NB4 (cell line): Measurements from ENCODE around the gene ATRN.

Experiments
- DNase-seq: peaks from one replicate; pipeline ENCODE4 v3.0.0; 2010; ENCODE audit warnings: low read depth
- H3K4me3 ChIP-seq: one replicate; pipeline ENCODE4 v1.5.1; 2011; ENCODE audit warnings: mild to moderate bottlenecking, low read depth, low read length, moderate library complexity
- MYC ChIP-seq: IDR thresholded peaks from 2 replicates; pipeline ENCODE4 v1.6.1; 2011; ENCODE audit warnings: low read depth, low read length
- POLR2A ChIP-seq: IDR thresholded peaks from 2 replicates; pipeline ENCODE4 v1.6.1; 2011; ENCODE audit warnings: mild to moderate bottlenecking; ENCODE audit not compliant: insufficient read length; ENCODE audit errors: extremely low read depth
- TF ChIP-seq, protein P1 (sequence below): IDR thresholded peaks from 2 replicates; pipeline ENCODE4 v1.6.1; 2011; ENCODE audit warnings: low read depth, low read length
- TF ChIP-seq, protein P2 (sequence below): IDR thresholded peaks from one replicate; pipeline ENCODE4 v1.5.1; 2012; ENCODE audit warnings: low read depth, low read length

The ATRN gene

DNA sequence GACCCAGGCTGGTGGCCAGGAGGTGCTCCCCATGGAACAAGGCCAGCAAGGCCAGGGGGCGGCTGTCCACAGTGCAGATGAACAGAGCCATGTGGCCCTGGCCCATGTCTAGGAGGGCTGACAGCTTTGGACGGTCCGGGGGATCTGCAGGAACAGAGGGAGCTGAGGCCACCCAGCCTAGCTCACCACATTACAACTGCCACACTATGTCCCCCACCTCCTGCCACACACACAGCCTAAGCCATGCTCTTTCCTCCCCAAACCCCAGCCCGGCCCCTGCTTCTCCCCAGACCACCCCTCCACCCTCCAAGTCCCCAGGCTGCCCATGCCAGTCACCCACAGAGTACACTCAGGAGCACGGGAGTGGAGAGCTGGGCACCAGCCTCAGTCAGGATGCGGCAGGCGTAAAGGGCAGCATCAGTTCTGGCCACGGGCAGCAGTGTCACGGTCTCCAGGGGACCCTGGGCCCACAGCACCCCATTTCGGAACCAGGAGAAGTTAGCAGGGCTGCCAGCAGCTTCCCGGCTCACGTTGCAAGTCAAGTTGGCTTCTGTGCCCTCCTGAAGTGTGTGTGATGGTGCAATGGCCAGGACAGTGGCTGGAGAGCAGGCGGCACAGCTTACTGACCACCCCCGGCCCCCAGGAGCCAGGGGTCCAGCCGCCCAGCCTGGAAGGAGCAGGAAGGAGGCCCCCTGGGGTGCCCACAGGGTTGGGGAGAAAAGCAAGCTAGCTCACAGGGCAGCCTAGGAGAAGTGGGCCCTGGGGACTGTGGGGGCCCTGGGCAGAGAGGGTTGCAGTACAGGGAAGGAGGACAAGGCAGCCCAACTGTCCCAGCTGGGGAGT, 226.1 kb downstream of the ATRN start:
- TF ChIP-seq, protein P1, sequence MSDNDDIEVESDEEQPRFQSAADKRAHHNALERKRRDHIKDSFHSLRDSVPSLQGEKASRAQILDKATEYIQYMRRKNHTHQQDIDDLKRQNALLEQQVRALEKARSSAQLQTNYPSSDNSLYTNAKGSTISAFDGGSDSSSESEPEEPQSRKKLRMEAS: no peak
- TF ChIP-seq MYC (no peak), POLR2A (no peak)
- TF ChIP-seq, protein P2, sequence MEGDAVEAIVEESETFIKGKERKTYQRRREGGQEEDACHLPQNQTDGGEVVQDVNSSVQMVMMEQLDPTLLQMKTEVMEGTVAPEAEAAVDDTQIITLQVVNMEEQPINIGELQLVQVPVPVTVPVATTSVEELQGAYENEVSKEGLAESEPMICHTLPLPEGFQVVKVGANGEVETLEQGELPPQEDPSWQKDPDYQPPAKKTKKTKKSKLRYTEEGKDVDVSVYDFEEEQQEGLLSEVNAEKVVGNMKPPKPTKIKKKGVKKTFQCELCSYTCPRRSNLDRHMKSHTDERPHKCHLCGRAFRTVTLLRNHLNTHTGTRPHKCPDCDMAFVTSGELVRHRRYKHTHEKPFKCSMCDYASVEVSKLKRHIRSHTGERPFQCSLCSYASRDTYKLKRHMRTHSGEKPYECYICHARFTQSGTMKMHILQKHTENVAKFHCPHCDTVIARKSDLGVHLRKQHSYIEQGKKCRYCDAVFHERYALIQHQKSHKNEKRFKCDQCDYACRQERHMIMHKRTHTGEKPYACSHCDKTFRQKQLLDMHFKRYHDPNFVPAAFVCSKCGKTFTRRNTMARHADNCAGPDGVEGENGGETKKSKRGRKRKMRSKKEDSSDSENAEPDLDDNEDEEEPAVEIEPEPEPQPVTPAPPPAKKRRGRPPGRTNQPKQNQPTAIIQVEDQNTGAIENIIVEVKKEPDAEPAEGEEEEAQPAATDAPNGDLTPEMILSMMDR: no peak
- DNase-seq: no peak
- no peak overlapping the region for H3K4me3 ChIP-seq

DNA sequence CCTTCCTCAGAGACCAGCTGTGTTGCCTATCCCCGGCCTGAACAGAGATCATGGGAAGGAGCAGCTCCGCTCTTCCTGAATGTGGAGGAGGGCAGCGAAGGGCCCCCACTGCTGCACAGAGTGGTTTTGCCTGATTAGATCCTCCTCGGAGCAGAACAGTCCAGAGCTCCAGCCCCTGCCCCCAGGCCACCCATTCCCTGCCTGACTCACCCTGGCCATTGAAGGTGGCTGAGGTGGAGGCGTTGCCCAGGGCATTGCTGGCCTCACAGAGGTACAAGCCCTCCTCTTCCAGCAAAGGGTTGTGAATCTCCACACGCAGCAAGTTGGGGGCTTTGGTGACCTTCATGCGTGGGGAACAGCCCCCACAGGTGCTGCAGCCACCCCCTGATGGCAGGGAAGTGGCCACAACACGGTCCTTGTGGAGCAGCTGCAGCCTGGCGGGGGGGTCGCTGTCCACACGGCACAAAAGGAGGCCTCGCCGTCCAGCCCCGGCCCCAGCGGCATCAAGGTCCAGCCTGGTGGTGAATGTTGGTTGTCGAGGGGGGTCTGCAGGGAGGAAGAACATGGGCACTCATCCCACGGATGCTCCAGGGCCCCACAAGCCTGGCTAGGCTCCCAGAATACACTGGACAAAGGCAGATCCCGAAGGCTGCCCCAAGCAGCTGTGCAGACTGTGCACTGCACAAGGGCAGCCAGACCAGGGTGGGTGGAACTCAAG, 226.9 kb downstream of the ATRN start:
- DNase-seq: no peak
- H3K4me3 ChIP-seq: no peak overlapping the region
- no peak for TF ChIP-seq MYC
- TF ChIP-seq, protein P1: no peak
- TF ChIP-seq, protein P2: no peak
- TF ChIP-seq POLR2A: no peak

DNA sequence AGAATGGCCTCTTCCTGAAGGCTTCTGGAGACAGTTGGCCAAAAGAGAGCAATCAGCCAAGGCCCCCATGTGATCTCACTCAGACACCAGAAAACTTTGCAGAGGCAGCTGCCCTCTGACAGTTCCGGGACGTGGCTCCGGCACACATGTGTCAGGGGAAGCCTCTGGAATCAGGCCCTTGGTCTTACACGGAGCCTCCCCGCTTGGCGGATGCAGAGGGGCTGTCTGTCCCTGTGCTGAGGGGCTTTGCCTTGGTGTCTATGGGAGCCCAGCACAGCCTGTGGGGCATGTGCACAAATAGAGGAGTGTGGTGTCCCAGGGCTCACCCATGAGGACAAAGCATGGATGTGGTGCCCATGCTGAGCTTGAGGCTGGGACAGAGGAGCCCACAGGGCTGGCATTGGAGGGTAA, 227.8 kb downstream of the ATRN start:
- DNase-seq: no peak
- TF ChIP-seq MYC (no peak), POLR2A (no peak)
- TF ChIP-seq, protein P2: no peak
- TF ChIP-seq, protein P1: no peak
- H3K4me3 ChIP-seq: no peak overlapping the region

GRCh38 chr20:3699037-3699436, 228.2 kb downstream of the ATRN start:
- TF ChIP-seq, protein P2: no peak
- TF ChIP-seq POLR2A (no peak), MYC (no peak)
- TF ChIP-seq, protein P1: no peak
- no peak for DNase-seq
- no peak overlapping the region for H3K4me3 ChIP-seq
